ENCODE results near the gene CTNNAL1. TPM values are rescaled to one million over a fixed set of nuclear protein-coding genes. Genes with fewer than 3 reads are reported as not detected.

The CTNNAL1 gene
- total and polyA plus RNA-seq, 2 donors (not counting 3 experiments of a cell fraction or from before 2014, with no cell fraction given), result 29.5 to 76.2 TPM

DNA sequence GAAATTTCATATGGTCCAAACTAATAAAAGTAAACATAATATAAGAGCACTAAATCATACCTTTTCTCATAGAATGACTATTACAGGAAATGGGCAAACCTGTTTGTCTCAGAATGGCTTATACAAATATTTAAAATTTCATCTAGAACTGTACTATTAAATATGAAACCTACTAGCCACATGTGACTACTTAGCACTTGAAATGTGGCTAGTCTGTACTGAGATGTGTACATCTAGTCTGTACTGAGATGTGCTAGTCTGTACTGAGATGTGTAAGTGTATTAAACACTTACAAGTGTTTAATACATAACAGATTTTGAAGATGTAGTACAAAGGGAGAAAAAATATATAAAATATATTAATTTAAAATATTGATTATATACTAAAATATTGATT, 56.7 kb downstream of the CTNNAL1 start:
- FAIRE-seq (no peak), DNase-seq (ENCODE audit: low read depth, low spot score) (no peak)
- ChIA-PET POLR2A (no interaction called here), CTCF (no interaction called here)
- Histone ChIP-seq H3K4me1 (ENCODE audit: control insufficient read depth, extremely low read depth, insufficient read depth, low read length) (peaks cover 4% of the 10 kb centered on the region), H3K4me3 (replicated peaks in 1 of 3; ENCODE audit: insufficient read depth in 1 of 3, low read depth in 1 of 3, low read length in 3 of 3) (no peak overlapping the region), H4K20me1 (replicated peaks; ENCODE audit: control insufficient read depth, extremely low read depth, insufficient read depth, low read length) (no peaks in the 10 kb centered on the region), H2AFZ (ENCODE audit: low read depth, low read length) (no peak overlapping the region), H3K27ac (ENCODE audit: insufficient read depth, low read depth, low read length) (no peak overlapping the region), H3K9me1 (replicated peaks; ENCODE audit: control insufficient read depth, extremely low read depth, insufficient read depth, low read length) (no peaks in the 10 kb centered on the region), H3K9ac (replicated peaks; ENCODE audit: extremely low read depth, insufficient read depth, low read length) (no peak overlapping the region), H3K9me3 (replicated peaks; ENCODE audit: control insufficient read depth, insufficient read depth, low read length) (no peaks in the 10 kb centered on the region), H3K27me3 (ENCODE audit: control insufficient read depth in 2 of 2, insufficient read depth in 2 of 2, low read length in 2 of 2) (no peaks in the 10 kb centered on the region), H3K36me3 (ENCODE audit: control insufficient read depth in 2 of 2, extremely low read depth in 1 of 2, insufficient read depth in 2 of 2, low read length in 2 of 2) (peaks cover 0 to 2% of the 10 kb centered on the region in 2 experiments), H3K4me2 (ENCODE audit: insufficient read depth, low read length) (no peak overlapping the region), H3K79me2 (ENCODE audit: control insufficient read depth, insufficient read depth, low read length) (no peaks in the 10 kb centered on the region)
- intact Hi-C loops (cut with micrococcal nuclease) (no loop called here), dilution Hi-C loops (cut with MboI; ENCODE audit: extremely low pct_ligation_motif_present, low sequenced_read_pairs) (no loop called here)
- no TSS peak for BruUV-seq (replicated peaks)
- TF ChIP-seq EZH2 (IDR thresholded peaks at IDR 0.05; ENCODE audit: borderline replicate concordance, low read depth, low read length, severe bottlenecking) (no peak), MAX (IDR thresholded peaks at IDR 0.05; ENCODE audit: insufficient read depth, insufficient read length) (no peak), FOS (IDR thresholded peaks at IDR 0.05; ENCODE audit: borderline replicate concordance, insufficient read depth, low read length) (no peak), POLR2AphosphoS5 (IDR thresholded peaks at IDR 0.05; ENCODE audit: insufficient read depth, low read depth, low read length) (no peak), JUN (IDR thresholded peaks at IDR 0.05; ENCODE audit: borderline replicate concordance, insufficient read depth, insufficient read length, low read depth) (no peak), MYC (IDR thresholded peaks at IDR 0.05; ENCODE audit: low read depth, low read length) (no peak), POLR2A (IDR thresholded peaks at IDR 0.05; ENCODE audit: low read depth, low read length) (no peak), GATA2 (IDR thresholded peaks at IDR 0.05; ENCODE audit: insufficient read depth, insufficient read length, low read depth, low read length) (no peak), CTCF (IDR thresholded peaks at IDR 0.05; ENCODE audit: extremely low read depth in 1 of 2, insufficient read depth in 1 of 2, low read depth in 1 of 2, low read length in 2 of 2) (no peak)
